Neuron (in vitro differentiated cells): ENCODE data around the gene TOR4A.

Experiments
- H2AFZ ChIP-seq: one replicate; pipeline ENCODE4 v1.6.1; 2013; ENCODE audit warnings: low read depth, mild to moderate bottlenecking, inconsistent platforms, low read length, moderate library complexity
- H3K27me3 ChIP-seq: one replicate; pipeline ENCODE4 v1.6.1; 2013; ENCODE audit warnings: low read length; ENCODE audit not compliant: insufficient read depth
- H3K36me3 ChIP-seq: one replicate; pipeline ENCODE4 v1.6.1; 2013; ENCODE audit warnings: low read length; ENCODE audit not compliant: insufficient read depth
- H3K4me1 ChIP-seq: one replicate; pipeline ENCODE4 v1.6.1; 2013; ENCODE audit warnings: low read length; ENCODE audit not compliant: insufficient read depth
- H3K4me3 ChIP-seq: 2 replicates; pipeline ENCODE4 v1.5.1; 2013; ENCODE audit warnings: mild to moderate bottlenecking, low read length, moderate library complexity
- H3K9me3 ChIP-seq: one replicate; pipeline ENCODE4 v1.6.1; 2013; ENCODE audit warnings: low read length

The TOR4A gene

GRCh38 chr9:137294681-137295237 lies 17.2 kb downstream of the TOR4A start:
- Histone ChIP-seq H3K4me3 (peak overlapping the region; percentile 15), H3K4me1 (peaks cover 37% of the 10 kb centered on the region), H2AFZ (no peak overlapping the region), H3K36me3 (peaks cover 9% of the 10 kb centered on the region), H3K9me3 (peaks cover 2% of the 10 kb centered on the region), H3K27me3 (no peaks in the 10 kb centered on the region)

- peak overlapping the region; percentile 35 for H3K4me3 ChIP-seq
- H3K4me1 ChIP-seq: peaks cover 41% of the 10 kb centered on the region
- H3K36me3 ChIP-seq: peaks cover 9% of the 10 kb centered on the region
Measured at GRCh38 chr9:137295238-137295811, 17.8 kb downstream of the TOR4A start.

GRCh38 chr9:137295849-137296669 lies 18.5 kb downstream of the TOR4A start:
- H3K4me1 ChIP-seq: peaks cover 41% of the 10 kb centered on the region
- no peaks in the 10 kb centered on the region for H3K27me3 ChIP-seq
- H3K4me3 ChIP-seq: peak overlapping the region; percentile 35
- no peak overlapping the region for H2AFZ ChIP-seq
- peaks cover 9% of the 10 kb centered on the region for H3K36me3 ChIP-seq
- H3K9me3 ChIP-seq: peaks cover 2% of the 10 kb centered on the region

More at GRCh38 chr9:137295238-137295811, 17.8 kb downstream of the TOR4A start:
- Histone ChIP-seq H3K27me3 (no peaks in the 10 kb centered on the region), H3K9me3 (peaks cover 2% of the 10 kb centered on the region), H2AFZ (no peak overlapping the region)

DNA sequence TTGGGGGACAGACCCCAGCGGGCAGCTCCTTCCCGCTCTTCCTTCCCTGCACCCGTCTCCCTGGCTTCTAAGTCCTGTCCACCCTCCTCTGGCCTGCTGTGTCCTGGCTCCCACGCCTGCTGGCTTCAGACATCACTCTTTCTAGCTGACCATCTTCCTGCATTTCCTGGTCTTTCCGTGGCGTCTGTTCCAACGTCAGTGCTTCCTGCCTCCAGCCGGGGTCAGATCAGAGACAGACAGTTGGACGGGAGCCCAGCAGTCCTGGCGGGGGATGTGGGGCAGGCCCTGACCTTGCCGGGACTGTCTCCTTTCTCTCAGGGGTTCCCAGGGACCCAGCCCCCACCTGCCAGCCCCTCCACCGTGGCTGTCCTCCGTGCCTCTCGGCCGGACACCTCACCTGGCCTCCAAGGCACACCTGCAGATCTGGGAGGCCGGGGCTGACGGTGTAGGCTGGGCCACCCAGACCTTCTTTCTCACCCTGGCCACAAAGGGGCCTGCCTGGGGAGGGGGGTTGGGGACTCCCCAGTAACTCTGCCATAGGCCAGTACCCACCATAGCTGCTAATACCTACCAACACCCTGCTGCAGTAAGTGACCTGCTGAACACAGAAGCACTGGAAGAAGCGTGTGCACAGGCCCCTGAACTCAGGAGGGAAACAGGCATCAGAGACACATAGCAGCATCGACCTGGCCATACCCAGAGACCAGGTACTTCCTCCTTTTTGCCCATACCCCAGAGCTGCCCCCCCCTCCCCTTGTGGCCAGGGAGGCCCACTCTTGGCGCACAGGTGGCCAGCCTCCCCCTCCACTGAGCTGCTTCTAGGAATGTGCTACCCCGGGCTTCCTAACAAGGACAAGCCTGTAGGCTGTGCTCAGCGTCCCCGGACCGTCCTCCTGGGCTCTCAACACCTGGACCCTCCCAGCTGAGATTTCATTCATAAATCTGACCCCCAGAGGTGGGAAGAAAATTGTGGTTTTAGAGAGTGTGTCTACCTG lies 19.4 kb downstream of the TOR4A start:
- H3K36me3 ChIP-seq: peaks cover 9% of the 10 kb centered on the region
- no peaks in the 10 kb centered on the region for H3K27me3 ChIP-seq
- H2AFZ ChIP-seq: no peak overlapping the region
- peak overlapping the region; percentile 32 for H3K4me3 ChIP-seq
- H3K4me1 ChIP-seq: peaks cover 41% of the 10 kb centered on the region
- peaks cover 2% of the 10 kb centered on the region for H3K9me3 ChIP-seq

DNA sequence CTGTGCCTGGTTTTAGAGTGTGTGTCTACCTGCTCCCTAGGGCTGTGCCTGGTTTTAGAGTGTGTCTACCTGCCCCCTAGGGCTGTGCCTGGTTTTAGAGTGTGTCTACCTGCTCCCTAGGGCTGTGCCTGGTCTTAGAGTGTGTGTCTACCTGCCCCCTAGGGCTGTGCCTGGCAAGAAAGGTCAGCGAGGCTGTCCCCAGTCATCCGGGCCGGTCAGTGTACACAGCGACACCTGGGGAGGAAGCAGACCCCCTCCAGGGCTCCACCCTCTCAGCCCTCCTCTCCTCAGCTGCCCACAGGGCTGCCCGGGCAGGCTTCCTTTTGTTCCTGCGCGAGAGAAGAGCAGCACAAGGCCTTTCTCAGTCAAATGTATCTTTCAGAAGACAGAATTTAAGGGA lies 20.4 kb downstream of the TOR4A start:
- H2AFZ ChIP-seq: no peak overlapping the region
- H3K4me1 ChIP-seq: peaks cover 47% of the 10 kb centered on the region
- H3K4me3 ChIP-seq: no peak overlapping the region
- H3K36me3 ChIP-seq: peaks cover 9% of the 10 kb centered on the region
- H3K27me3 ChIP-seq: no peaks in the 10 kb centered on the region
- peaks cover 2% of the 10 kb centered on the region for H3K9me3 ChIP-seq

DNA sequence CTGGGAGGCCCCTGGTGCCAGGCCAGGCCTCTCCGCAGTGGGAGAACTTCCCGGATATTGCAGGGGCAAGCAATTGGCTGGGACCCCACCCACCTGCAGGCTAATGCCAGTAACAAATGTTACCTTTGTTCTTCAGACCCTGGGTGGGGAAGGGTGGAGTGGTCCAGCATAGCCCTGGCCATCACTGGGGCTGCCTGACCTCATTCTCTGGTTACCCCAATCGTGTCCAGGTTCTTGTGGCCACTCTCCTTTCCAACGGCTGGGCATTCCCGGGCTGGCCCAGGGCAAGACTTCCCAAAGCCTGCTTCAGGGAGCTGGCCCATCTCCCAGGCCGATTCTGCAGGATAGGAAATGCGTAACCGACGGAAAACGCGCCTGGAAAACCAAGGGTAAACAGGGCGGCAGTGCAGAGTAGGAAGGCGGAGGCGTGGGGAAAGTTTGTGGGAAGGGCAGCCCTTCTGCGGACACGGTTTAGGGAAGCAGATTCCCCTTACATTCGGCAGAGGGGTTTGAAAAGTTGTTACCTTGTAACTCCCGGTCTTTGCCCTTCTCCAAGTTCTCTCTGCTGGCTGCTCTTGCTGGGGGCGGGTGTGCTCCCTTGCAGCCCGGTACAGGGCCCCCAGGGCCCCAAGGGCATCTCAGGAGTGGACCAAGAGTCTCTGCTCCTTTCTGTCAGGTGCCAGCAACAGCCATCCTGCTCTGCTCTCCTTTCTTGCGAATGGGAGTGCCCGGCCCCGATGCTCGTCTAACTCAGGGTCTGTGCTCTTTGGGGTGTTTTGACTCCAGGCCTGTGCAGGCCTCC lies 21.1 kb downstream of the TOR4A start:
- H3K27me3 ChIP-seq: no peaks in the 10 kb centered on the region
- no peak overlapping the region for H2AFZ ChIP-seq
- peaks cover 2% of the 10 kb centered on the region for H3K9me3 ChIP-seq
- H3K36me3 ChIP-seq: peaks cover 9% of the 10 kb centered on the region
- H3K4me1 ChIP-seq: peaks cover 53% of the 10 kb centered on the region
- peak overlapping the region; percentile 84 for H3K4me3 ChIP-seq

GRCh38 chr9:137299203-137299565 lies 21.7 kb downstream of the TOR4A start:
- peak overlapping the region; percentile 84 for H3K4me3 ChIP-seq
- H2AFZ ChIP-seq: no peak overlapping the region
- peaks cover 58% of the 10 kb centered on the region for H3K4me1 ChIP-seq
- H3K36me3 ChIP-seq: peaks cover 9% of the 10 kb centered on the region
- peaks cover 2% of the 10 kb centered on the region for H3K9me3 ChIP-seq
- H3K27me3 ChIP-seq: no peaks in the 10 kb centered on the region

GRCh38 chr9:137299938-137300337 lies 22.4 kb downstream of the TOR4A start:
- H3K4me3 ChIP-seq: peak overlapping the region; percentile 84
- H3K9me3 ChIP-seq: no peaks in the 10 kb centered on the region
- peaks cover 9% of the 10 kb centered on the region for H3K36me3 ChIP-seq
- H3K27me3 ChIP-seq: no peaks in the 10 kb centered on the region
- H2AFZ ChIP-seq: no peak overlapping the region
- peaks cover 64% of the 10 kb centered on the region for H3K4me1 ChIP-seq

- Histone ChIP-seq H3K9me3 (no peaks in the 10 kb centered on the region), H3K27me3 (no peaks in the 10 kb centered on the region), H3K4me1 (peaks cover 69% of the 10 kb centered on the region), H3K36me3 (peaks cover 9% of the 10 kb centered on the region), H2AFZ (no peak overlapping the region), H3K4me3 (peak overlapping the region; percentile 84)
Measured at GRCh38 chr9:137300567-137301080, 23.1 kb downstream of the TOR4A start.

- Histone ChIP-seq H3K9me3 (no peaks in the 10 kb centered on the region), H3K4me3 (peak overlapping the region; percentile 84), H3K36me3 (peaks cover 9% of the 10 kb centered on the region), H3K27me3 (no peaks in the 10 kb centered on the region), H3K4me1 (peaks cover 74% of the 10 kb centered on the region), H2AFZ (no peak overlapping the region)
Measured at GRCh38 chr9:137301081-137301947, 23.8 kb downstream of the TOR4A start.

- Histone ChIP-seq H3K27me3 (no peaks in the 10 kb centered on the region), H3K9me3 (no peaks in the 10 kb centered on the region), H3K4me3 (peak within 1 kb of the TSS; percentile 84), H2AFZ (no peak within 1 kb of the TSS), H3K36me3 (peaks cover 9% of the 10 kb centered on the region), H3K4me1 (peaks cover 72% of the 10 kb centered on the region)
Measured at GRCh38 chr9:137302118-137302448, 24.6 kb downstream of the TOR4A start, which contains the start of gene NRARP. NRARP (minus strand) TSS chr9:137302271; CDS start chr9:137301928, 343 bp downstream.
